SIG-M5 treated with dmso at 0.1 percent for 504 hours (cell line): ENCODE measurements around the gene EXOC8.

Experiments used
- DNase-seq: peaks from one replicate; lab custom pipeline; 2025; ENCODE audit not compliant: unreplicated experiment; lab: John Stamatoyannopoulos, UW

Gene EXOC8, protein sequence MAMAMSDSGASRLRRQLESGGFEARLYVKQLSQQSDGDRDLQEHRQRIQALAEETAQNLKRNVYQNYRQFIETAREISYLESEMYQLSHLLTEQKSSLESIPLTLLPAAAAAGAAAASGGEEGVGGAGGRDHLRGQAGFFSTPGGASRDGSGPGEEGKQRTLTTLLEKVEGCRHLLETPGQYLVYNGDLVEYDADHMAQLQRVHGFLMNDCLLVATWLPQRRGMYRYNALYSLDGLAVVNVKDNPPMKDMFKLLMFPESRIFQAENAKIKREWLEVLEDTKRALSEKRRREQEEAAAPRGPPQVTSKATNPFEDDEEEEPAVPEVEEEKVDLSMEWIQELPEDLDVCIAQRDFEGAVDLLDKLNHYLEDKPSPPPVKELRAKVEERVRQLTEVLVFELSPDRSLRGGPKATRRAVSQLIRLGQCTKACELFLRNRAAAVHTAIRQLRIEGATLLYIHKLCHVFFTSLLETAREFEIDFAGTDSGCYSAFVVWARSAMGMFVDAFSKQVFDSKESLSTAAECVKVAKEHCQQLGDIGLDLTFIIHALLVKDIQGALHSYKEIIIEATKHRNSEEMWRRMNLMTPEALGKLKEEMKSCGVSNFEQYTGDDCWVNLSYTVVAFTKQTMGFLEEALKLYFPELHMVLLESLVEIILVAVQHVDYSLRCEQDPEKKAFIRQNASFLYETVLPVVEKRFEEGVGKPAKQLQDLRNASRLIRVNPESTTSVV

DNA sequence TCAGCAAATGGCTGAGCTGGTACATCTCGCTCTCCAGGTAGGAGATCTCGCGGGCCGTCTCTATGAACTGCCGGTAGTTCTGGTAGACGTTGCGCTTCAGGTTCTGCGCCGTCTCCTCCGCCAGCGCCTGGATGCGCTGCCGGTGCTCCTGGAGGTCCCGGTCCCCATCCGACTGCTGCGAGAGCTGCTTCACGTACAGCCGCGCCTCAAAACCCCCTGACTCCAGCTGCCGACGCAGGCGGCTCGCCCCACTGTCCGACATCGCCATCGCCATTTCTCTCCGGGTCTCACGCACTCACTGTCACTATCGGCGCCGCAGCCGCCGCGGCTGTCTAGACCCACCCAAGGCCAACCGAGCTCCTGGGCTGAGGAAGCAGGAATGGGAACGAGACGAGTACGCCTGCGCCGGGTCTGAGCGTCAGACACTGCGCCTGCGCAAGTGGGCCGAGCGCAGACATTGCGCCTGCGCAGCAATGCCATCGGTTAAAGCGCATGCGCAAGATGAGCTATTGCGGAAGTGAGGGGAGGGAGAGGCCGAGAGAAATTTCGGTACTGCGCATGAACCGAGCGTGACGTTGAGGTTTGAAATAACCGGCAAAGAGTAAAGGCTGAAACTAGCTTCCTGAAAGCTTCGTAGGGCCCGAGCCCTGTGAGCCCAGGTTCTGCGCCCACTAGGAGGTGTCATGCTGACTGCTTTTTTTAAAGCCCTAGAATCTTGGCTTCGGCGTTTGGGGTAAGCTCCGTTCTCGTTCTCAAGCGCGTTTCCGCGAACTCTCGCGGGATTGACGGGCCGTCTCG lies at the start of gene EXOC8:
Gene EXOC8 (minus strand): TSS at position 381 of the 798 bp plus-strand sequence. CDS start 107 bp downstream, at position 274.
- peak; percentile 100 for DNase-seq

DNA sequence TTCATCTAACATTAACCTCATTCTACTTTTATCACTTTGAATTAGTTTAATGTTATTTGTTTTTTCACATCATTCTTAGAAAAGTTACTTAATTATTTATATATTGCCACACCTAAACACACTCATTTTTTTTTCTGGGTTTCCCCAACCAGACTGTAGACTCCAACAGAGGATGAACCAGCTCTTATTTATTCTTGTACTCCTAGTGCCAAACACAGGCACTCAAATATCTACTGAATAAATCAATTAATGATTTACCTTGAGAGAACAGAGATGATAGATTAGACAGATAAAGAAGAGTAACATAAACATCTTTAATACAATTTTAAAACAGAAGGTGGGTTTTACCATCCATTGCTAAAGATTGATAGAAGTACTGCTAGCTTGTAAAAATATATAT lies 48.8 kb upstream of the EXOC8 start:
- no peak for DNase-seq

DNA sequence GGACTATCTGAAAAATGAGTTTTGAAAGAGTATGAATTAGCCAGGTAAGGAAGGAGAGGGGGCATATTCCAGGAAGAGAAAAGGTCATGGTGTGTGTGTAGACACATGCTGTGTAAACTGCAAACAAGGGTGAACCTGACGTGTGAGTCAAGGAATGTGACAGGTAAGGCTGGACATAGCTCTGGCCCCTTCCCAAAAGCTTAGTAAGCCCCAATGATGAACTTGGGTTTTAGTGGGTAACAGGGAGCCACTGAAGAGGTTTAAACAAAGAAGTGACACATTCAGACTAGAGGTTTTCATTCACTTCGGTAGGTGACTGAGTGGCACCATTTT lies 47.7 kb upstream of the EXOC8 start:
- no peak for DNase-seq

DNA sequence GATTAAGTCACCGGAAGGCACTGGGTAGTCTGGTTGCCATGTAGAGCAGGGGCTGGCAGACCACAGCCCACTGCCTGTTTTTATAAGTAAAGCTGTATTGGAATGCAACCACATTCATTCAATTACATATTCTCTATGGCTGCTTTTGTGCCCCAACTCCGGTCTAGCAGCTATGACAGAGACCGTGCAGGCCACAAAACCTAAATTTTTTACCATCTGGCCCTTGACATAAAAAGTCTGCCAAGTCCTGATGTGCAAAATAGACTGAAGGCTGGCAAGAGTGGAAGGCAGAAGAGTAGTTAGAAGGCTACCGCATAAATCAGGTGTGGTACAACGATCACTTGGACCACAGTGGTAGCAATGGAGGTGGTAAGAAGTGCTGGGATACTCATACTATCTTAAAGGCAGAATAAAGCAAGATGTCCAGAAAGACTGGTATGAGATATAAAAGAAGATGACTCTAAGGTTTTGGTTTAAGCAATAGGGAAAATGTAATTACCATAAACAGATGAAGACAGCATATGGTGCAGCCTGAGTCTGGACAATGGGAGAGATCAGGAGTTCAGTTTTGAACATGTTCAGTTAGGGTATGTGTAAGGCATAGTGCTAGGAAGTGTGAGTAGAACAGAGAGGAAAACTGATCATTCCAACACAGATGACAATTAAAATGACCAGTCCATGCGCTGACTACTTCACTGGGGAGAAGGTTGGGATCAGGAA lies 47.2 kb upstream of the EXOC8 start:
- DNase-seq, result no peak

DNA sequence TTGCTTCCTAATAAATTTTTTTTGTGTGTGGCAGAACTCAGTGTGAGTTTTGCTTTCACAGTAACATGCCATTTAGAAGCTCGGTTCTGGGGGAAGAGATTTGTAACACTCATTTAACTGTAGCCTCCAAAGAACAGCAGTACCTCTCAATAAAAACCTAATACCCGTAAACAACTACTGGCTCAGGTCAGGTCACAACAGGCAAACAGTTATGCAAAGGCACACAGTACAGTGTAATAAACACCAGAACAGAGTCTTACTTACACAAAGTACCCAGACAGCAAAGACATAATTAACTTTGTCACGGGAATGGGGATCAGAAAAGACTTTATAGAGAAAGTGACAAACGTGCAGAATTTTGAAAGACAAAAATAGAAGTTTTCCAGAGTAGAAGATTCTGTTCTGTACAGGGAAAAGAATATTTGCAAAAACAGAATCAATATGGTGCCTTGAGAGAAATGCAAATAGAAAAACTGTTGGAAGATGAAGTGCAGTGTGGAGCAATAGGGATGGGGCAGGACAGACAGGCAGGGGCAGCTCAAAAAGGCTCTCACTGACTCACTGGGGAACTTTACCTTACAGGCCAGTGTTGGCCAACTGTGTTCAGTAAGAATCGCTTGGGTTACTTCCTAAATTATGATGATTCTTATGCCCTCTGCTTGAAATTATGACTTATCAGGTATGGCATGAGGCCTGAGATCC lies 45.7 kb upstream of the EXOC8 start:
- DNase-seq, result peak; percentile 72

DNA sequence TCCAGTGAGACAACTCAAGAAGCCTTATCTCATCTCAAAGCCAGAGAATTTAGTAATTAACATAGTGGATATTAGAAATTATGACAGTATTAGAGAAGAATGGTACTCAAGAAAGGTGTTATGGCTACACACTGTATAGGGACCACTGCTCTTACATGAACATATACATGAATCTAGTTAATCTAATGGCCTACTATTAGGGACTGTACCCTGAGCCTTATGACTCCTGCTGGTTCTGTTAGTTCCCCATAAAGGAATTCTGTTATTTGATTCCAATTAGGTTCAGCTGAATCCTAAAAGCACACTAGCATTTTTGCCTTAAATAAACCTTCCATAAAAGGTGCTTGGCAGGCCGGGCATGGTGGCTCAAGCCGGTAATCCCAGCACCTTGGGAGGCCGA lies 44.8 kb upstream of the EXOC8 start:
- DNase-seq, result no peak

DNA sequence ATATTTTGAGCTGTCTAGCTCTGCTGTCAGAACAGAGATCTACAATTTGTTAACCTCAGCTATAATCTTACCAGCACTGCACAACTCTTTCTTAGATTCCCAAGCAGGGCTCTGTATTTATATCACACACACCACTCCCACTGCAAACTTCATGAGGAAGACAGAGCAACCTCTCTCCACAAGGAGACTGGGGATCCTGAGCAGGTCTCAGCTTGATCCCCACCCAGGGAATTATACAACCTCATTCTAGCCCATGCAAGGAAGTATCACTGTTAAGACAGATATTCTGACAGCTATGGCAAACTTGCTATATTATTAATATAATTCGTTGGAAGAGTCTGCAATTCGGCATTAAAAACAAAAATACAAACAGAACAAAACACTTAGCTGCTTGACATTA lies 44.1 kb upstream of the EXOC8 start:
- no peak for DNase-seq

DNA sequence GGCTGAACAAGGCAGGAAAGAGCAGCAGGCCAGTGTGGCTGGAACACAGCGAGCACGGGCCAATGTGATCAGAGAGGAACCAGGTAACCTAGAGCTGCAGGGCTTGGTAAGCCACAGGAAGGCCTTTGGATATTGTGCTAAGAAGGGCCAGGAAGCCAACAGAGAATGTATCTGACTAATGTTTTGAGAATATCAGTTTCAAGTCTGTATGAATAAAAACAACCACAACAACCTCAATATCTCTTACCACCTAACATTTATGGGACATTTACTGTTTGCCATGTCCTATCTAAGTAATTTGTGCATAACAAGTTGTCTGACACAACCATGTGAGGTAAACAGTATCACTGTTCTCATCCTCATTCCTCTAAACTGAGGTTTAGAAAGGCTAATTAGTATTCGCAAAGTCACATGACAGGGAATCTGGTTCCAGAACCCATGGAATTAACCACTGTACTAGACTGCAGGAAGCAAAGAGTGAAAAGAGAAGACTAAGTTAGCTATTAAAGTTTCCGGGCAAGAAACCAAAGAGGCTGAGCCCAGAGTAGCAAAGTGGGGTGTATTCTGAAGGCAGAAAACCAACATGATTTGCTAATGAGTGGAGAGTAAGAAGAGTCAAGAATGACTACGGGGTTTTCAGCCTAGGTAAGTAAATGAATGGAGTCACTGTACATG lies 39.4 kb upstream of the EXOC8 start:
- no peak for DNase-seq

DNA sequence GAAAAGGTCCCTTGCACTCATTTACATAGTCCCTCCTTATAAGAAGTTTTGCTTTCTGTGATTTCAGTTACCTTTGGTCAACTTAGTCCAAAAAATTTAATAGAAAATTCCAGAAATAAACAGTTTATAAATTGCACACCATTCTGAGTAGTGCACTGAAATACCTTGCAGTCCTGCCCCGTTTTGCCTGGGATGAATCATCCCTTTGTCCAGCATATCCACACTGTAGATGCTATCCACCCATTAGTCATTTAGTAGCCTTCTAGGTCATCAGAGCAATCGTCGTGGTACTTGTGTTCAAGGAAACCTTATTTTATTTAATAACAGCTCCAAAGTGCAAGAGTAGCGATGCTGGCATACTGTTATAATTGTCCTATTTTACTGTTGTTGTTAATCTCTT lies 38.4 kb upstream of the EXOC8 start:
- no peak for DNase-seq

DNA sequence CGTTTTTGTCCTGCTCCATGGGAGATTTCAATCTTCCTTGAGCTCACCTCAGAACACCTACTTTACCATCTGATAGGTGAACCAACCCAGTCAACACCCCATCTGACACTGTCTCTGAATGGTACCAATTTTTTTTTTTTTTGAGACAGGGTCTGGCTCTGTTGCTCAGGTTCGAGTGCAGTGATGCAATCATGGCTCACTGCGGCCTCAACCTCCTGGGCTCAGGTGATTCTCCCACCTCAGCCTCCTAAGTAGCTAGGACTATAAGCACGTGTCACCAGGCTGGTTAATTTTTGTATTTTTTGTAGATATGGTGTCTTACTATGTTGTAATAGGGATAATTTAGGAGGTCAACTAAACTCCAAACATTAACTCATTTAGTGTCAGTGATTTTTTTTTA lies 36.7 kb upstream of the EXOC8 start:
- no peak for DNase-seq

DNA sequence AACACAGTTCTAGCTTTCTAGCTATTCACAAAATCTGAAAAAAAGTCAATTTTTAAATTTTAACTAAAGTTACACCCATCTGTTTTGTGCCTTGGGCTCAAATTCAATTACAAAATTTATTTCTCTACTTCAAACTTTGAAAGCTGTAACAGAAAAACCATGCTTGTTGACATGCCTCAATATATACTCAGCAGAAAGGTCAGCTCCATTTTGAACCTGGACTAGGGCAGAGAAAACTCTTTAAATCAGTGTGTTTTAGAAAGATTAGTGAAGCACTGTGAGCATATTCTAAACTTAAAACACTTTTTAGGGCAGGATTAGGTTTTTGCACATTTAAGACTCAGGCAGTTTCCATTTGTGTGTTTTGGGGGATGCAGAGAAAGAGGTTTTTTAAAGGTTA lies 34.8 kb upstream of the EXOC8 start:
- no peak for DNase-seq

DNA sequence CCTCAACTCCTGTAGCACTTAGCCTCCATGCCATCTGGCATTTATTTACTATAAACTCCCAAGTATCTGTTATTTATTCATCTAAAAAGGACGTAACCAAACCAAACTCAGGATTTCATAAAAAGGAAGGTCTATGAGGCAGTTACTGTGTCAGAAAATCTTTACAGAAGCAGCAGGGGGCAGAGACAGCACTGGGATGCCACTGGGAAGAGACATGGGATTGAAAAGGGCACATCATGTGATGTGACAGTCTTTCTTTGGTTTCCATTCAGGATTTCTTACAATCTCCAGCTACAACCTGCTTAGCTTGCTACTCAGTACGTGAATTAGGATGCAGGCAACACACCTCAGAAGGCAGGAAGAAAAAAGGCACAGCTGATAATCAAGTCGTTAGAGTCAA lies 31.6 kb upstream of the EXOC8 start:
- no peak for DNase-seq

DNA sequence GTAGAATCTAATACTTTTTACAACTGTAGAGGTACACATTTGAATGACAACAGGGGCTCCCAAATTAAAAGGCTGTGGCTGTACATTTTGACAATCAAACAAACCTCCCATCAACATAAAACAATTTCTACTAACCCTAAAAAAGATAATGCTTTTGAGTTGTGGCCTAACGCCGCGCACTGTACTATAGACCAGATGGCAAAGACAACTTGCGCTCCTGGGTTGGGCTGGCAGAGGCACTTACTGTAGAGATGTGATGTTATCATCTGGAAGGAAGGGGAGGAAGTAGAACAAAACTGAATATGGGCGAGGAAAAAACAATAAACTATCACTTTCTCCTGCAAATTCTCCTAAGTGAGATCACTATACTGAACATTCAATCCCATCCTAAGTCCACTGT lies 26.5 kb upstream of the EXOC8 start:
- no peak for DNase-seq

DNA sequence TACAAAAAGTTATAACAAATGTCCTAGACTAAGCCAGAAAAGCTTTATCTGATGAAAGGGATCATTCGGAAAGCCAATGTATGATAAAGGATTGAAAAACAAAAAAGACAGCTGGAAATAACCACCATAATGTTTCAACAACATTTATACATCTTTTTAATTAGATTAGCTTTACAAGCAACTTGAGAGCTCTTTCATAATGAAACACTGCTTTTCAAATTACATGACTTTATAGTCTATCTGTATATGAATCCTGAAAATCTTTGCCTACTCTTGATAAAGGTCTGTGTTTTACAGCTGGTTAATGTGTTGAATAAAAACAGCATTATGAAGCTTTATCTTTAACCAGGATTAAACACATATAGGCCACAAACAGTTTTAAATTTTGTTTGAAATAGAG lies 26.0 kb upstream of the EXOC8 start:
- DNase-seq, result no peak

DNA sequence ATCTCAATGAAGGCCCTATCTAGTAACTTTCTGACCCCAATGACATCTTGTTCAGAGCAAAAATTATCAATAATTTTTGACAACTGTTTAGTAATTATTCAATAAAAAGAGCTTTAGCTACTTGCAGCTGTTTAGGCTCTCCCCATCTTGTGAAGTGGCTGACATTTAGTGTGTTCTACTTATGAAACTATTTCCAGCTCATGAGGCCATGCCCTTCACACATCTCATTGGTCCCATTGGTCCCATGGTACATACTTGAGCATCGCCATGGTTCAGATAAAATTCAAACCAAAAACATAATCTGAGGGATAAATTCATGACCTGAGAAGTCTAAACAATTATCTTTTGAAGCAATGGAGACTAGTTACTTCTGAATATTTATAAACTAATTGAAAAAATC lies 24.7 kb upstream of the EXOC8 start:
- no peak for DNase-seq

DNA sequence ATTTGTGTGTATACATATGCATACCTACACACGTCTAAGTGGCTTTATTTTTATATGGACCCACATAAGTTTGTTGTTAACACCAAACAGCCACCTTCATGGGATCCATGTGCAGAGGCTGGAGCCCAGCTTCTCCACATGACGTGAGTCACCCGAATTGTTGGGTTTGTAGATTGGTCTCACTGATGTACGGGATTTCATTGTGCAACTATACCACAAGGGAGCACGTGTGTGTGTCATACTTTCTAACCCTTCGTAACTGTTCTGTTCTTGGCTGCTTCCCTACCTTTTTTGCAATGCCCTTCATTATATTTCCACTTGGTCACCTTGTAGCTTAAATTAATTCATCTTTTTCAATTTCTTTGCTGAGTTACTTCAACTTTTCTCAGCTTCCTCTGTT lies 21.5 kb upstream of the EXOC8 start:
- peak; percentile 97 for DNase-seq

DNA sequence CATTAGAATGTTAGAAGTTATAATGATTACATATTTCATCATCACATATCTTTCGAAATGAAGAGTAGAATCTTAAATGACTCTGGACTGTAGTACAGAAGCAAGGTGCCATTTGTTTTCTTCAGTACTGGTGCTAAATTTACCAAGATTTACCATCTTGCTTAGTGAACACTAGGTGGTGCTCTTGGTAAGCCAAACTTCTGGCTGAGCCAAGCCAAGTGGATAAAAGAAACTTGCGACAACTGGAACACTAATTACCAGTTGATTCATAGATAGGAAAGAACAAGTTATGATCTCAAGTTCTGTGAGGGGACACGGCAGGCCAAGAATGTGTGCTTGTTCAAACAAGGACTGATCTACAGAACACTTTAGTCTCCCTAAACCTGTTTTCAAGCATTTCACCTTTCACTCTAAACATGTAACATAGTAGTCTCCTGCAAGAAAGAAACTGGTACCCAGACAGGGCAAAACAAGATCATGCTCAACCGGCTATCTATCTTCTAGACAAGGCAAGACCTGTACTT lies 20.2 kb upstream of the EXOC8 start:
- peak; percentile 90 for DNase-seq

DNA sequence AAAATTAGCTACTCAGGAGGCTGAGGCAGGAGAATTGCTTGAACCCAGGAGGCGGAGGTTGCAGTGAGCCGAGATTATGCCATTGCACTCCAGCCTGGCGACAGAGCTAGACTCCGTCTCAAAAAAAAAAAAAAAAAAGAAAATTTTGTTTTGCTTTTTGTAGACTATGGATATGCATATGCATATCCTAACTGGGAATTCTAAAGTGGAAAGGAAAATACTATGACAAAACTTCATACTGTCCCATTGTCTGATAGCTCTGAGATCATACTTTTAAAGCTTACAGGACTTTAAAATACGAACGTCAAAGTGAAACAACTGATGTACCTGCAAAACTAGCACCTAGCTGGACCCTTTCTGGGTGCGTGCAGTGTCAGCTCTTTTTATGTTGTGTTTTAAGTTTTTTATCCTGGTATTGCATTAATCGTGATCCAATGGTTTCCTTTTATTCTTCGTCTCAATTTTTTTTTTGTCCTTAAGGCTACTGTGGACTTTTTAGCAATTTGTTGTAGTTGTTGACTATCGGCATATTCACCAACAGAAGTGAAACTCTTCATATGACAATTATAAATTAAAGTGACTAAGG lies 19.6 kb upstream of the EXOC8 start:
- no peak for DNase-seq

DNA sequence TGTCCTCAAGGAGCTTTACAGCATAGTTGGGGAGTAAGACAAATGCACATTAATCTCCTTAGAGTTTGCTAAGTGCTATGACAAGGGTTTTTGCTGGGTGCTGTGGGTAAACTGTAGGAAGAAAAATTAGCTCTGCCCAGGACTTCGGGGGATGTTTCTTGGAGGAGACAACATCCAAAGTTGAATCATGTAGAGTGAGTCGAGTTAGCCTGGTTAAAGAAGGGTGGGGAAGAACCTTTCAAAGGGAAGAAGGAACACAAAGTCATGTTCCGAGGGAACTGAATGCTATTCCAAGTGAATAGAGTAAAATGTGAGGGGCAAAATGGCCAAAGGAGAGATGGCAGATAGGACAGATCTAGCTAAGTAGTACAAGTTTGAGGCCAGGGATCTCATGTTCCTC lies 17.5 kb upstream of the EXOC8 start:
- no peak for DNase-seq
